Neural cell (in vitro differentiated cells): ENCODE results near the gene ARIH1. TPM values are rescaled to one million over a fixed set of nuclear protein-coding genes. Genes with fewer than 3 reads are reported as not detected.

Experiments
- H2AFZ ChIP-seq: fragments of 200-600, 300-800 bp; sonication (generic), shearing (Covaris generic); 2 replicates; pipeline ENCODE4 v1.6.0; 2014; ENCODE audit warnings: low read depth, mild to moderate bottlenecking, antibody characterized with exemption, low read length, moderate library complexity
- H3F3A ChIP-seq: fragments of 200-600 bp; shearing (Covaris generic); 2 replicates; pipeline ENCODE4 v1.6.1; 2016; ENCODE audit warnings: mild to moderate bottlenecking, moderate library complexity, mixed read lengths, antibody characterized with exemption, low read length; ENCODE audit not compliant: insufficient read depth, poor library complexity, severe bottlenecking
- H3K27ac ChIP-seq: fragments of 200-600, 300-800 bp; sonication (generic), shearing (Covaris generic); 2 replicates; pipeline ENCODE4 v1.5.1; 2014; ENCODE audit warnings: mild to moderate bottlenecking, low read length, moderate library complexity
- H3K27me3 ChIP-seq: fragments of 300-800, 200-600 bp; sonication (generic), shearing (Covaris generic); 2 replicates; pipeline ENCODE4 v1.6.0; 2014; ENCODE audit warnings: mild to moderate bottlenecking, low read depth, low read length, moderate library complexity; ENCODE audit not compliant: insufficient read depth
- H3K36me3 ChIP-seq: fragments of 300-800, 200-600 bp; sonication (generic), shearing (Covaris generic); 2 replicates; pipeline ENCODE4 v1.5.1; 2014; ENCODE audit warnings: mild to moderate bottlenecking, antibody characterized with exemption, low read length, moderate library complexity; ENCODE audit not compliant: insufficient read depth
- H3K4me2 ChIP-seq: fragments of 300-800, 200-600 bp; sonication (generic), shearing (Covaris generic); 2 replicates; pipeline ENCODE4 v1.6.0; 2014; ENCODE audit warnings: mild to moderate bottlenecking, low read length
- H3K4me3 ChIP-seq: fragments of 300-800, 200-600 bp; sonication (generic), shearing (Covaris generic); 2 replicates; pipeline ENCODE4 v1.5.1; 2014; ENCODE audit warnings: mild to moderate bottlenecking, low read length, moderate library complexity
- H3K79me2 ChIP-seq: fragments of 200-600 bp; shearing (Covaris generic); replicated peaks from 2 replicates; pipeline ENCODE4 v1.6.0; 2014; ENCODE audit warnings: mild to moderate bottlenecking, low read length, moderate library complexity; ENCODE audit not compliant: insufficient read depth
- H3K9ac ChIP-seq: fragments of 300-800, 200-600 bp; sonication (generic), shearing (Covaris generic); 2 replicates; pipeline ENCODE4 v1.6.1; 2016; ENCODE audit warnings: mild to moderate bottlenecking, low read length, mixed read lengths
- H3K9me2 ChIP-seq: fragments of 200-600 bp; shearing (Covaris generic); 2 replicates; pipeline ENCODE4 v1.6.1; 2016; ENCODE audit warnings: mild to moderate bottlenecking, low read length, mixed read lengths; ENCODE audit not compliant: insufficient read depth
- H3K9me3 ChIP-seq: fragments of 200-600, 300-800 bp; sonication (generic), shearing (Covaris generic); 2 replicates; pipeline ENCODE4 v1.6.1; 2016; ENCODE audit warnings: mild to moderate bottlenecking, mixed run types, low read length, moderate library complexity, mixed read lengths
- H4K20me1 ChIP-seq: fragments of 200-600 bp; shearing (Covaris generic); 2 replicates; pipeline ENCODE4 v1.6.1; 2016; ENCODE audit warnings: mild to moderate bottlenecking, mixed run types; ENCODE audit not compliant: insufficient read depth
- EP300 ChIP-seq: fragments of 450-650 bp; conservative IDR thresholded peaks from 2 replicates; pipeline ENCODE4 v1.6.1; 2014; ENCODE audit warnings: antibody characterized with exemption, mild to moderate bottlenecking, moderate library complexity; ENCODE audit not compliant: poor library complexity, severe bottlenecking
- EZH2 ChIP-seq: fragments of 200-600, 300-800 bp; shearing (Covaris generic), sonication (generic); IDR thresholded peaks from 2 replicates; pipeline ENCODE4 v1.6.1; 2014; ENCODE audit warnings: antibody characterized with exemption, low read length, borderline replicate concordance, mild to moderate bottlenecking; ENCODE audit not compliant: insufficient read depth, poor library complexity, severe bottlenecking
- MXI1 ChIP-seq: fragments of 450-650 bp; conservative IDR thresholded peaks from 2 replicates; pipeline ENCODE4 v1.6.1; 2014; ENCODE audit warnings: antibody characterized with exemption, mild to moderate bottlenecking; ENCODE audit not compliant: poor library complexity, severe bottlenecking
- POLR2AphosphoS5 ChIP-seq: IDR thresholded peaks from 2 replicates; pipeline ENCODE4 v1.6.1; 2012
- RAD21 ChIP-seq: fragments of 450-650 bp; conservative IDR thresholded peaks from 2 replicates; pipeline ENCODE4 v1.6.1; 2014; ENCODE audit warnings: antibody characterized with exemption, mild to moderate bottlenecking, moderate library complexity
- SMC3 ChIP-seq: fragments of 450-650 bp; conservative IDR thresholded peaks from 2 replicates; pipeline ENCODE4 v1.6.1; 2014; ENCODE audit warnings: antibody characterized with exemption, mild to moderate bottlenecking, moderate library complexity; ENCODE audit not compliant: poor library complexity
- TAF1 ChIP-seq: IDR thresholded peaks from 2 replicates; pipeline ENCODE4 v1.6.1; 2012; ENCODE audit warnings: low read depth
- polyA plus RNA-seq: library from polyadenylated mRNA; depleted of rRNA; stranded (reverse); fragments of >200 nt; gene quantifications from 2 replicates; pipeline ENCODE4 v1.2.3, GENCODE V29; 2014
- TF ChIP-seq, protein P1 (sequence below): IDR thresholded peaks from 2 replicates; pipeline ENCODE4 v1.6.1; 2012; ENCODE audit warnings: borderline replicate concordance
- TF ChIP-seq, protein P2 (sequence below): fragments of 450-650 bp; IDR thresholded peaks from 2 replicates; pipeline ENCODE4 v1.5.1; 2014; ENCODE audit warnings: antibody characterized with exemption, mild to moderate bottlenecking, moderate library complexity; ENCODE audit not compliant: poor library complexity, severe bottlenecking

ARIH1 gene
- polyA plus RNA-seq, 1 donor from 2014 or later = 72.1 TPM

DNA sequence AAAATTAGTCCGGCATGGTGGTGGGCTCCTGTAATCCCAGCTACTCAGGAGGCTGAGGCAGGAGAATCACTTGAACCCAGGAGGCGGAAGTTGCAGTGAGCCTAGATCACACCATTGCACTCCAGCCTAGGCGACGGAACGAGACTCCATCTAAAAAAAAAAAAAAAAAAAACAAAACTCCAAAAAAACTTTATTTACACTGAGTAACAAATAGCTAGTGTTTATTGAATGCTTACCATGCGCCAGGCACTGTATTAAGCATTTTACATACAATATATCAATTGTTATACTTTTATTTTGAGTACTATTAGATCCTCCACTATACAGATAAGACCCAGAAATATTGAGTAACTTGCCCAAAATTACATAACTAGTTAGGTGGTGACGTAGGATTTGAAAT is 17.4 kb upstream of the ARIH1 start:
- no peak overlapping the region for H3K4me3 ChIP-seq
- H3K27me3 ChIP-seq = no peaks in the 10 kb centered on the region
- H3K79me2 ChIP-seq = no peaks in the 10 kb centered on the region
- no peaks in the 10 kb centered on the region for H3K9me2 ChIP-seq
- H3K27ac ChIP-seq = no peak overlapping the region
- no peaks in the 10 kb centered on the region for H3K9me3 ChIP-seq
- no peak overlapping the region for H2AFZ ChIP-seq
- no peak overlapping the region for H3K4me2 ChIP-seq
- H3K36me3 ChIP-seq = no peaks in the 10 kb centered on the region
- H4K20me1 ChIP-seq = no peaks in the 10 kb centered on the region
- no peak overlapping the region for H3K9ac ChIP-seq
- H3F3A ChIP-seq = no peaks in the 10 kb centered on the region
- TF ChIP-seq RAD21 = no peak
- TF ChIP-seq, protein P1, sequence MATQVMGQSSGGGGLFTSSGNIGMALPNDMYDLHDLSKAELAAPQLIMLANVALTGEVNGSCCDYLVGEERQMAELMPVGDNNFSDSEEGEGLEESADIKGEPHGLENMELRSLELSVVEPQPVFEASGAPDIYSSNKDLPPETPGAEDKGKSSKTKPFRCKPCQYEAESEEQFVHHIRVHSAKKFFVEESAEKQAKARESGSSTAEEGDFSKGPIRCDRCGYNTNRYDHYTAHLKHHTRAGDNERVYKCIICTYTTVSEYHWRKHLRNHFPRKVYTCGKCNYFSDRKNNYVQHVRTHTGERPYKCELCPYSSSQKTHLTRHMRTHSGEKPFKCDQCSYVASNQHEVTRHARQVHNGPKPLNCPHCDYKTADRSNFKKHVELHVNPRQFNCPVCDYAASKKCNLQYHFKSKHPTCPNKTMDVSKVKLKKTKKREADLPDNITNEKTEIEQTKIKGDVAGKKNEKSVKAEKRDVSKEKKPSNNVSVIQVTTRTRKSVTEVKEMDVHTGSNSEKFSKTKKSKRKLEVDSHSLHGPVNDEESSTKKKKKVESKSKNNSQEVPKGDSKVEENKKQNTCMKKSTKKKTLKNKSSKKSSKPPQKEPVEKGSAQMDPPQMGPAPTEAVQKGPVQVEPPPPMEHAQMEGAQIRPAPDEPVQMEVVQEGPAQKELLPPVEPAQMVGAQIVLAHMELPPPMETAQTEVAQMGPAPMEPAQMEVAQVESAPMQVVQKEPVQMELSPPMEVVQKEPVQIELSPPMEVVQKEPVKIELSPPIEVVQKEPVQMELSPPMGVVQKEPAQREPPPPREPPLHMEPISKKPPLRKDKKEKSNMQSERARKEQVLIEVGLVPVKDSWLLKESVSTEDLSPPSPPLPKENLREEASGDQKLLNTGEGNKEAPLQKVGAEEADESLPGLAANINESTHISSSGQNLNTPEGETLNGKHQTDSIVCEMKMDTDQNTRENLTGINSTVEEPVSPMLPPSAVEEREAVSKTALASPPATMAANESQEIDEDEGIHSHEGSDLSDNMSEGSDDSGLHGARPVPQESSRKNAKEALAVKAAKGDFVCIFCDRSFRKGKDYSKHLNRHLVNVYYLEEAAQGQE = no peak
- TF ChIP-seq, protein P2, sequence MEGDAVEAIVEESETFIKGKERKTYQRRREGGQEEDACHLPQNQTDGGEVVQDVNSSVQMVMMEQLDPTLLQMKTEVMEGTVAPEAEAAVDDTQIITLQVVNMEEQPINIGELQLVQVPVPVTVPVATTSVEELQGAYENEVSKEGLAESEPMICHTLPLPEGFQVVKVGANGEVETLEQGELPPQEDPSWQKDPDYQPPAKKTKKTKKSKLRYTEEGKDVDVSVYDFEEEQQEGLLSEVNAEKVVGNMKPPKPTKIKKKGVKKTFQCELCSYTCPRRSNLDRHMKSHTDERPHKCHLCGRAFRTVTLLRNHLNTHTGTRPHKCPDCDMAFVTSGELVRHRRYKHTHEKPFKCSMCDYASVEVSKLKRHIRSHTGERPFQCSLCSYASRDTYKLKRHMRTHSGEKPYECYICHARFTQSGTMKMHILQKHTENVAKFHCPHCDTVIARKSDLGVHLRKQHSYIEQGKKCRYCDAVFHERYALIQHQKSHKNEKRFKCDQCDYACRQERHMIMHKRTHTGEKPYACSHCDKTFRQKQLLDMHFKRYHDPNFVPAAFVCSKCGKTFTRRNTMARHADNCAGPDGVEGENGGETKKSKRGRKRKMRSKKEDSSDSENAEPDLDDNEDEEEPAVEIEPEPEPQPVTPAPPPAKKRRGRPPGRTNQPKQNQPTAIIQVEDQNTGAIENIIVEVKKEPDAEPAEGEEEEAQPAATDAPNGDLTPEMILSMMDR = no peak
- no peak for TF ChIP-seq EZH2
- no peak for TF ChIP-seq MXI1
- no peak for TF ChIP-seq POLR2AphosphoS5
- TF ChIP-seq SMC3 = no peak
- TF ChIP-seq TAF1 = no peak

DNA sequence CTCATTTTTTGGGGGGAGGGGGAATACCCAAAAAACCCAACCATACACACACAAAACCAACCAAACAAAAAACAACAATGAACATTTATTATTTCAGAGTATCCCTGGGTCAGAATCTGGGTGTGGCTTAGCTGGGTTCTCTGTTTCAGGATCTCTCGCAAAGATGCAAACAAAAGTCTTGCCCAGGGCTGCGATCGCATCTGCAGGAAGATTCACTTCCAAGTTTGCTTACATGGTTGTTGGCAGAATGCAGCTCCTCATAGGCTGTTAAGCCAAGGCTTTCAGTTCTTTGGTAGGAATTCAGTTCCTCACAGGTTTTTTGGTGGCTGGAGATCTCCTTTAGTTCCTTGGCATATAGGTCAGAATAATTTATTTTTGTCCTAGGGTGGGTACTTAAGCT is 13.7 kb upstream of the ARIH1 start:
- Histone ChIP-seq H3K9ac (no peak overlapping the region), H4K20me1 (no peaks in the 10 kb centered on the region), H3F3A (no peaks in the 10 kb centered on the region), H3K27me3 (no peaks in the 10 kb centered on the region), H3K36me3 (no peaks in the 10 kb centered on the region), H3K4me2 (no peak overlapping the region), H3K4me3 (no peak overlapping the region), H3K9me3 (no peaks in the 10 kb centered on the region), H3K9me2 (no peaks in the 10 kb centered on the region), H3K27ac (no peak overlapping the region), H2AFZ (no peak overlapping the region), H3K79me2 (no peaks in the 10 kb centered on the region)
- TF ChIP-seq SMC3 (no peak), EP300 (no peak), EZH2 (no peak), RAD21 (no peak), MXI1 (no peak), TAF1 (no peak), POLR2AphosphoS5 (no peak)
- TF ChIP-seq, protein P2 = no peak
- TF ChIP-seq, protein P1 = no peak
